H9 (cell line): ENCODE results near the gene HBS1L. TPM values are rescaled to one million over a fixed set of nuclear protein-coding genes. Genes with fewer than 3 reads are reported as not detected.

Experiments used
- DNase-seq: peaks from one replicate; pipeline ENCODE4 v3.0.0-alpha.2; 2017
- H2AFZ ChIP-seq: one replicate; pipeline ENCODE4 v1.6.1; 2013; ENCODE audit warnings: mild to moderate bottlenecking, low read length, control low read depth, moderate library complexity
- H2AK5ac ChIP-seq: 2 replicates; pipeline ENCODE4 v1.6.1; 2013; ENCODE audit warnings: low read length, control low read depth, mixed read lengths; ENCODE audit not compliant: insufficient read length
- H2BK120ac ChIP-seq: one replicate; pipeline ENCODE4 v1.6.1; 2013; ENCODE audit warnings: low read depth, mild to moderate bottlenecking, low read length, control low read depth, inconsistent platforms; ENCODE audit not compliant: poor library complexity, severe bottlenecking
- H2BK12ac ChIP-seq: 2 replicates; pipeline ENCODE4 v1.6.1; 2013; ENCODE audit warnings: low read length, control low read depth, mixed read lengths, low read depth; ENCODE audit not compliant: insufficient read length
- H2BK15ac ChIP-seq: 2 replicates; pipeline ENCODE4 v1.6.1; 2013; ENCODE audit warnings: low read depth, low read length, control low read depth
- H2BK20ac ChIP-seq: one replicate; pipeline ENCODE4 v1.6.1; 2013; ENCODE audit warnings: low read depth, mild to moderate bottlenecking, low read length, control low read depth, inconsistent platforms; ENCODE audit not compliant: poor library complexity, severe bottlenecking
- H2BK5ac ChIP-seq: 2 replicates; pipeline ENCODE4 v1.6.1; 2013; ENCODE audit warnings: low read length, control low read depth, mixed read lengths; ENCODE audit not compliant: insufficient read length
- H3K14ac ChIP-seq: 2 replicates; pipeline ENCODE4 v1.6.1; 2013; ENCODE audit warnings: low read length, control low read depth; ENCODE audit not compliant: insufficient read depth
- H3K18ac ChIP-seq: 2 replicates; pipeline ENCODE4 v1.6.1; 2013; ENCODE audit warnings: low read depth, mild to moderate bottlenecking, mixed read lengths, low read length, control low read depth; ENCODE audit not compliant: insufficient read length
- H3K23ac ChIP-seq: 2 replicates; pipeline ENCODE4 v1.6.1; 2013; ENCODE audit warnings: low read length, control low read depth, mixed read lengths, low read depth; ENCODE audit not compliant: insufficient read length
- H3K23me2 ChIP-seq: 2 replicates; pipeline ENCODE4 v1.6.1; 2013; ENCODE audit warnings: low read depth, mild to moderate bottlenecking, mixed read lengths, low read length, control low read depth; ENCODE audit not compliant: insufficient read length, poor library complexity, severe bottlenecking
- H3K27ac ChIP-seq: 2 replicates; pipeline ENCODE4 v1.5.1; 2013; ENCODE audit warnings: low read length, control low read depth, mixed read lengths, low read depth; ENCODE audit not compliant: insufficient read length
- H3K27me3 ChIP-seq: 2 replicates; pipeline ENCODE4 v1.6.1; 2013; ENCODE audit warnings: low read length, control low read depth, inconsistent platforms; ENCODE audit not compliant: insufficient read depth
- H3K4ac ChIP-seq: 2 replicates; pipeline ENCODE4 v1.6.1; 2013; ENCODE audit warnings: low read depth, mild to moderate bottlenecking, control low read depth, inconsistent platforms, low read length, moderate library complexity
- H3K4me1 ChIP-seq: 2 replicates; pipeline ENCODE4 v1.6.1; 2013; ENCODE audit warnings: low read length, control low read depth, inconsistent platforms; ENCODE audit not compliant: insufficient read depth
- H3K4me2 ChIP-seq: 2 replicates; pipeline ENCODE4 v1.6.1; 2013; ENCODE audit warnings: low read length, control low read depth, mixed read lengths; ENCODE audit not compliant: insufficient read length, insufficient read depth
- H3K56ac ChIP-seq: 2 replicates; pipeline ENCODE4 v1.6.1; 2013; ENCODE audit warnings: low read depth, mild to moderate bottlenecking, mixed read lengths, low read length, control low read depth; ENCODE audit not compliant: insufficient read length
- H3K79me1 ChIP-seq: 2 replicates; pipeline ENCODE4 v1.6.1; 2013; ENCODE audit warnings: low read depth, mild to moderate bottlenecking, moderate library complexity, low read length, control low read depth, inconsistent platforms; ENCODE audit not compliant: insufficient read depth, poor library complexity, severe bottlenecking
- H3K79me2 ChIP-seq: 2 replicates; pipeline ENCODE4 v1.6.1; 2013; ENCODE audit warnings: low read length, control low read depth, inconsistent platforms; ENCODE audit not compliant: insufficient read depth
- H3K9ac ChIP-seq: 2 replicates; pipeline ENCODE4 v1.6.1; 2013; ENCODE audit warnings: low read length, control low read depth, mixed read lengths; ENCODE audit not compliant: insufficient read length; ENCODE audit errors: extremely low read depth
- H3K9me3 ChIP-seq: one replicate; pipeline ENCODE4 v1.6.1; 2013; ENCODE audit warnings: low read depth, low read length, inconsistent platforms; ENCODE audit not compliant: control insufficient read depth
- H3T11ph ChIP-seq: one replicate; pipeline ENCODE4 v1.6.1; 2013; ENCODE audit warnings: mild to moderate bottlenecking, low read length, control low read depth, inconsistent platforms
- H4K20me1 ChIP-seq: one replicate; pipeline ENCODE4 v1.6.1; 2013; ENCODE audit not compliant: control insufficient read depth, insufficient read length, insufficient read depth
- H4K5ac ChIP-seq: 2 replicates; pipeline ENCODE4 v1.6.1; 2013; ENCODE audit warnings: low read depth, mild to moderate bottlenecking, mixed read lengths, low read length, control low read depth; ENCODE audit not compliant: insufficient read length
- H4K8ac ChIP-seq: replicated peaks from 2 replicates; pipeline ENCODE4 v1.6.1; 2013; ENCODE audit warnings: low read length, control low read depth, mixed read lengths, low read depth; ENCODE audit not compliant: insufficient read length
- H4K91ac ChIP-seq: 2 replicates; pipeline ENCODE4 v1.6.1; 2013; ENCODE audit warnings: low read depth, mild to moderate bottlenecking, moderate library complexity, mixed read lengths, low read length, control low read depth; ENCODE audit not compliant: insufficient read length
- H3K27ac Mint-ChIP-seq, 3 experiments: 2 replicates in 2 of 3; 3 replicates in 1 of 3; pipeline ENCODE4 v1.8.0; 2020 to 2021; ENCODE audit warnings: mixed read lengths in 3 of 3, mild to moderate bottlenecking in 1 of 3, moderate library complexity in 1 of 3
- H3K27me3 Mint-ChIP-seq: 2 replicates; pipeline ENCODE4 v1.8.0; 2021; ENCODE audit warnings: low read depth, mild to moderate bottlenecking, moderate library complexity, mixed read lengths
- H3K36me3 Mint-ChIP-seq, 3 experiments: 2 replicates in 2 of 3; 3 replicates in 1 of 3; pipeline ENCODE4 v1.8.0; 2020 to 2021; ENCODE audit warnings: low read depth in 3 of 3, mixed read lengths in 3 of 3; ENCODE audit not compliant: insufficient read depth in 1 of 3
- H3K4me1 Mint-ChIP-seq, 2 experiments: 2 replicates each; pipeline ENCODE4 v1.8.0; 2020; ENCODE audit warnings: mixed read lengths in 2 of 2
- H3K4me3 Mint-ChIP-seq, 2 experiments: 2 replicates in 1 of 2; 3 replicates in 1 of 2; pipeline ENCODE4 v1.8.0; 2020 to 2021; ENCODE audit warnings: mild to moderate bottlenecking in 2 of 2, mixed read lengths in 2 of 2, moderate library complexity in 1 of 2
- H3K9me3 Mint-ChIP-seq, 2 experiments: 2 replicates in 1 of 2; 3 replicates in 1 of 2; pipeline ENCODE4 v1.8.0; 2020; ENCODE audit warnings: mild to moderate bottlenecking in 2 of 2, mixed read lengths in 2 of 2, moderate library complexity in 1 of 2
- total RNA-seq: library from RNA; stranded (reverse); gene quantifications from 2 replicates; pipeline ENCODE4 v1.2.1, GENCODE V29; 2021
- TF ChIP-seq, protein P1 (sequence below): fragments of 200-600 bp; sonication (generic); conservative IDR thresholded peaks from 3 replicates; pipeline ENCODE4 v1.8.0; 2021; ENCODE audit warnings: antibody characterized with exemption, mild to moderate bottlenecking

HBS1L gene
- total RNA-seq, 1 experiment from 2014 or later, result 110 TPM

DNA sequence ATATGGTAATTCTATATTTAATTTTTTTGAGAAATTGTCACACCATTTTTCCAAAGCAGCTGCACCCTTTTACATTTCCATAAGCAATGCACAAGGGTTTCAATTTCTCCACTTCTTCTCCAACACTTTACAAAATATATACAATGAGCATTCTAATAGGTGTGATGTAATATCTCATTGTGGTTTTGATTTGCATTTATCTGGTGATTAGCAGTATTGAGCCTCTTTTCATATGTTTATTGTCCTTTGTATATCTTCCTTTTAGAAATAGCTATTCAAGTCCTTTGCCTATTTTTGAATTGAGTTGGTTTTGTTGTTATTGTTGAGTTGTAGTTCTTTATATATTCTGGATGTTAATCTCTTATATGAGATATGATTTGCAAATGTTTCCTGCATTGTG lies 47.6 kb upstream of the HBS1L start:
- no peaks in the 10 kb centered on the region for H3K9me3 Mint-ChIP-seq
- no peak overlapping the region for H3K23ac ChIP-seq
- peaks cover 1% of the 10 kb centered on the region; the same call in 1 of the 2 replicates for H3K27me3 Mint-ChIP-seq
- H2AK5ac ChIP-seq, result no peak overlapping the region
- no peak overlapping the region for H3K4ac ChIP-seq
- no peak overlapping the region for H3T11ph ChIP-seq
- no peak overlapping the region for H2BK15ac ChIP-seq
- no peak overlapping the region for H2BK20ac ChIP-seq
- no peak overlapping the region for H3K9ac ChIP-seq
- H3K36me3 Mint-ChIP-seq, result no peaks in the 10 kb centered on the region
- H3K27ac ChIP-seq, result no peak overlapping the region
- no peak overlapping the region for H3K56ac ChIP-seq
- H3K27ac Mint-ChIP-seq, result no peak overlapping the region
- no peak overlapping the region for H4K91ac ChIP-seq
- no peak overlapping the region for H4K8ac ChIP-seq
- no peaks in the 10 kb centered on the region for H3K79me1 ChIP-seq
- no peaks in the 10 kb centered on the region for H3K23me2 ChIP-seq
- TF ChIP-seq, protein P1, sequence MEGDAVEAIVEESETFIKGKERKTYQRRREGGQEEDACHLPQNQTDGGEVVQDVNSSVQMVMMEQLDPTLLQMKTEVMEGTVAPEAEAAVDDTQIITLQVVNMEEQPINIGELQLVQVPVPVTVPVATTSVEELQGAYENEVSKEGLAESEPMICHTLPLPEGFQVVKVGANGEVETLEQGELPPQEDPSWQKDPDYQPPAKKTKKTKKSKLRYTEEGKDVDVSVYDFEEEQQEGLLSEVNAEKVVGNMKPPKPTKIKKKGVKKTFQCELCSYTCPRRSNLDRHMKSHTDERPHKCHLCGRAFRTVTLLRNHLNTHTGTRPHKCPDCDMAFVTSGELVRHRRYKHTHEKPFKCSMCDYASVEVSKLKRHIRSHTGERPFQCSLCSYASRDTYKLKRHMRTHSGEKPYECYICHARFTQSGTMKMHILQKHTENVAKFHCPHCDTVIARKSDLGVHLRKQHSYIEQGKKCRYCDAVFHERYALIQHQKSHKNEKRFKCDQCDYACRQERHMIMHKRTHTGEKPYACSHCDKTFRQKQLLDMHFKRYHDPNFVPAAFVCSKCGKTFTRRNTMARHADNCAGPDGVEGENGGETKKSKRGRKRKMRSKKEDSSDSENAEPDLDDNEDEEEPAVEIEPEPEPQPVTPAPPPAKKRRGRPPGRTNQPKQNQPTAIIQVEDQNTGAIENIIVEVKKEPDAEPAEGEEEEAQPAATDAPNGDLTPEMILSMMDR, result no peak
- H2BK5ac ChIP-seq, result no peak overlapping the region
- H3K79me2 ChIP-seq, result no peaks in the 10 kb centered on the region
- no peak overlapping the region for H2AFZ ChIP-seq
- no peak overlapping the region for H2BK120ac ChIP-seq
- DNase-seq, result no peak
- no peaks in the 10 kb centered on the region for H3K27me3 ChIP-seq
- H3K4me3 Mint-ChIP-seq, result no peak overlapping the region
- no peaks in the 10 kb centered on the region for H3K4me1 ChIP-seq
- no peak overlapping the region for H3K14ac ChIP-seq
- no peak overlapping the region for H2BK12ac ChIP-seq
- no peak overlapping the region for H3K18ac ChIP-seq
- no peak overlapping the region for H3K4me2 ChIP-seq
- H3K4me1 Mint-ChIP-seq, result no peaks in the 10 kb centered on the region
- H4K5ac ChIP-seq, result no peak overlapping the region
- H3K9me3 ChIP-seq, result no peaks in the 10 kb centered on the region
- H4K20me1 ChIP-seq, result no peaks in the 10 kb centered on the region
